D341Med (cell line): Measurements from ENCODE around the gene GPR42.

Source experiments
- DNase-seq: peaks from one replicate; pipeline ENCODE4 v3.0.0; 2012; ENCODE audit warnings: low spot score

Gene GPR42, protein sequence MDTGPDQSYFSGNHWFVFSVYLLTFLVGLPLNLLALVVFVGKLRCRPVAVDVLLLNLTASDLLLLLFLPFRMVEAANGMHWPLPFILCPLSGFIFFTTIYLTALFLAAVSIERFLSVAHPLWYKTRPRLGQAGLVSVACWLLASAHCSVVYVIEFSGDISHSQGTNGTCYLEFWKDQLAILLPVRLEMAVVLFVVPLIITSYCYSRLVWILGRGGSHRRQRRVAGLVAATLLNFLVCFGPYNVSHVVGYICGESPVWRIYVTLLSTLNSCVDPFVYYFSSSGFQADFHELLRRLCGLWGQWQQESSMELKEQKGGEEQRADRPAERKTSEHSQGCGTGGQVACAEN

DNA sequence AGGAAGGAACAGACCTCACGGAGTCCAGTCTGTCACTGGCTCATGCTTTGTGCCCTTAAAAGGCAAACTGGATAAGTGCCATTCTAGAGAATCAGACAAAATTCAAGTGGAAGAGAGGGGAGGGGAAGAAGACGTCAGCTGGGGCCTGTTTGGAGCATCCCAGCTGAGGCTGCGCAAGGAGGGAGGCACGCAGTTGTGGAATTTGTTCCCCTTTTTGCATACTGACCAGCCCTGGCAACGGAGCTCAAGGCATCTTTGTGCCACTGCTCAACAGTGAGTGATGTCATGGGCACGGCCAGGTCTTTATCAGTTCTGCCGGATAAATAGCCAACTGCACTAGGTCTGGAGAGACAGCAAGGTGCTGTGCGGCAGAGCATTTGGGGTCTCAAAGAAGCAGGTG lies at the start of gene GPR42:
TSS of gene GPR42 (plus strand) at position 347 of the 400 bp plus-strand sequence. CDS start 292 bp downstream, outside the sequence.
- DNase-seq, result no peak

DNA sequence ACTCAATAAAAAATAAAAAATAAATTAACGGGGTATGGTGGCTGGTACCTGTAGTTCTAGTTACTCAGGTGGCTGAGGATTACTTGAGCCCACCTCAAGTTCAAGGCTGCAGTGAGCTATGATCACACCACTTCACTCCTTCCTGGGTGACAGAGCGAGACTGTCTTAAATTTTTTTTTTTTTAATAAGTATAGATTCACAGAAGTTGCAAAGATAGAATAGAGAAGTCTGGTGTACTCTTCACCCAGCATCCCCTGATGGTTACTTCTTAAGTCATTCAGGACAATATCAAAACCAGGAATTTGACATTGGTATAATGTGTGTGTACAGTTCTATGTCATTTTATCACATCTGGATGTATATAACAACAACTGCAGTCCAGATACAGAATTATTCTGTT lies 49.6 kb upstream of the GPR42 start:
- DNase-seq, result no peak

DNA sequence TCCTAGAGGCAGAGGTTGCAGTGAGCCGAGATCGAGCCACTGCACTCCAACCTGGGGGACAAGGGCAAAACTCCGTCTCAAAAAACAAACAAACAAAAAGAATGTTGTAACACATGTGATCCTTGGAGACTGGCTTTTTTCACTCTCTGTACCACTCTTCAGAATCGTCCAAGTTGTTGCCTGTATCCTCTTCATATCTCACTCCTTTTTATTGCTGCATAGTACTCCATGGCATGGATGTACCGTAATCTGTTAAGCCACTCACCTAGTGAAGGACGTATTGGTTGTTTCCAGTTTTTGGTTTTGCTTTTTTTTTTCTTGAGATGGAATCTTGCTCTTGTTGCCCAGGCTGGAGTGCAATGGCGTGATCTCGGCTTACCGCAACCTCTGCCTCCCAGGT lies 48.9 kb upstream of the GPR42 start:
- DNase-seq, result no peak

DNA sequence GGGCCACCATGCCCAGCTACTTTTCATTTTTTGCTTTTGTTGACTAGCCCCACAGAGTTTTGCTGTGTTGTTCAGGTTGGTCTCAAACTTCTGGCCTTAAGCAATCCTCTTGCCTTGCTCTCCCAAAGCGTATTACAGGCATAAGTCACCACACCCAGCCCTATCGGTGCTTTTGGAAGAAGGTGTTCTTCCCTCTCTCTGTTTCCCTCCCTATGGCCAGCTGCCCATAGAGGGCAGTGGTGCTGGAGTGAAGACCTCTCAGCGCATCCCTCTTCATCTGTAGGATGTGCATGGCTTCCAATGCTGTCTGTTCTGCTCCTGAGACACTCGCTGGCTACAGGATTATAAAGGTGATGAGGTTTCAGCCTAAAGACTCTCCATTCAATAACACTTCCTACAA lies 43.2 kb upstream of the GPR42 start:
- no peak for DNase-seq

DNA sequence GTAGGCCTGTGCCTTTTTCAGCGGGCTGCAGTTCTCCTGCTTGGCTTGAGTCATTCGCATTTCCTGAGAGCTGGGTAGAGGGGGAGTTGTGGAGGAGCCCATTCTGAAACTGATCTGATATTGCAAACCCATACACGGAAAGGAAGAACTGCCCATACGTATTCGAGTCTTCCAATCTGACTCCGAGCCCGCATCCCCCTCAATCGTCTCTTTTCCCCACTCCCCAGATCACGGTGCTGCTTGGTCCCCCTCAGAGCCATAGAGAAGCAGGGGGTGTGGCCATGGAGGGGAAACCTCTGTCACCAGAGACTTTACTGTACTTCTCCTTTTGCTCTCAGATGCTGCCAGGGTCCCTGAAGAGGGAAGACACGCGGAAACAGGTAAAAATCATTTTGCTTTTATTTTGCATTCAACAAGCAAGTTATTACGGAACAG lies 42.0 kb upstream of the GPR42 start, which contains the start of gene CD22:
TSS of gene CD22 (plus strand) at position 337 of the 435 bp plus-strand sequence. CDS start 2,854 bp downstream, outside the sequence.
- no peak for DNase-seq

DNA sequence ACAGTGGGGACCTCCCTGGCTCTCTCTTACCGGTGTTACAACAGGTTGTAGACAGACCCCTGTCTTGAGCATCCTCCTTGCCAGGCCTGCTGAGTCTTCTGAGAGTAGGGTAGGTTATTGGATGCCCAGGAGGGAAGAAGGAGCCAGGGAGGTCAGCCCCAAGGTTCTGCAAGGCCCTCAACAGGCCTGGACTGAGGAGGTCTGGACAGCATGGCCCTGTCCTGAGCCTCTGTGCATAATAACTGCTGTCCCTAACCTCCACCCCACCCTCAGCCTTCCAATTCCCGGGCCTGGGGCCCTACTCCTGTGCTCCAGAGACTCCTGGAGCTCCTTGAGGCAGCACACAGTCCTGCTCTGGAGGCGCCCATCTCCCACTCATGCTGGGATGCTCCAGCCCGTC lies 41.5 kb upstream of the GPR42 start:
- DNase-seq, result no peak

DNA sequence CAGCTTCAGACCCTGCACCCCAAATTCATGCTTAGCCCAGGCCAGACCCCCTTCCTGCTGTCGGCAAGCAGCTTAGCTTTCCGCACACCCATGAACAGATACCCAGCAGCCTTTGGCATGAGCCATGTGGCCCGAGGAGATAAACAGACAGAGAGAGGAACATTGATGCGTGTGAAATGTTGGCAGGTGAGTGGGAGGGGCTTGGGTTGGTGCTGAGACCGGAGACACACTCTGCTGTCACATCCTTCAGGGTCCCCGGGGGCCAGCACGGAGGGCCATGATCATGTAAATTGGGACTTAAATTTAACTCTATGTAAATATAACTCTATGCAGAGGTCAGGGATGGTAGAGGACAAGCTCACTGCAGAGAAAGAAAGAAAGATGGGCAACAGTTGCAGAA lies 40.4 kb upstream of the GPR42 start:
- DNase-seq, result no peak

DNA sequence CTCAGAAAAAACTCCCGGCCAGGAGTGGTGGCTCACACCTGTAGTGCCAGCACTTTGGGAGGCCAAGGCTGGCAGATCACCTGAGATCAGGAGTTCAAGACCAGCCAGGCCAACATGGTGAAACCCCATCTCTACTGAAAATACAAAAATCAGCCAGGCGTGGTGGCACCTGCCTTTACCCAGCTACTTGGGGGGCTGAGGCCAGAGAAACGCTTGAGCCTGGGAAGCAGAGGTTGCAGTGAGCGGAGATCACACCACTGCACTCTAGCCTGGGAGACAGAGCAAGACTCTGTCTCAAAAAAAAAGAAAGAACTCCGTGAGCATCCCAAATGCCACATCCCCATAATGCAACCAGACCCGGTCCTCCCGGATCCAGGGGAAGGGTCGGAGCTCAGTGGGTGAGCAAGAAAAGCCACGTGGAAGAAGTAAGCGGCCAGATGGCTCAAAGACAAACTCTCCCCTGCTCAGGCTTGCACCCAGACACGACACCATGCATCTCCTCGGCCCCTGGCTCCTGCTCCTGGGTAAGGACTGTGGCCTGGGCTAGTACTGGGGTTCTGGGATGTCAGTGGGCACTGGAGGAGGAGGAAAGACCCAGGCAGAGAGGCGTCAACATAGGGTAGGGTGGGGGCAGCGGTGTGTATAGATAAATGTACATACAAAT lies 39.2 kb upstream of the GPR42 start:
- DNase-seq, result no peak

DNA sequence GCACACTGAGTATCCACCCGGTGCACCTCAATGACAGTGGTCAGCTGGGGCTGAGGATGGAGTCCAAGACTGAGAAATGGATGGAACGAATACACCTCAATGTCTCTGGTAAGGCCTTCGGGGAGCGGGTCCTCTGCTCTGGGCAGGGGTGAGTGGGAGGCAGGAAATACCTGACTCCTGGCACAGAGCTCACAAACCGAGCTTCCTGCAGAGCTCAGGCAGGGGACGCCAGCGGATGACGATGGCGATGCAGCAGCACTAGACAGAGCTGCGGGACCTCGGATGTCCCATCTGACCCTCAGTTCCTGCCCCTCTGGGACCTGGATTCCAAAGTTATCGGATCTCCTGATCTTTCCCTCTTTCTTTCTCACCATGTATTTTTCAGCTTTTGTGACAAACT lies 38.1 kb upstream of the GPR42 start:
- no peak for DNase-seq

DNA sequence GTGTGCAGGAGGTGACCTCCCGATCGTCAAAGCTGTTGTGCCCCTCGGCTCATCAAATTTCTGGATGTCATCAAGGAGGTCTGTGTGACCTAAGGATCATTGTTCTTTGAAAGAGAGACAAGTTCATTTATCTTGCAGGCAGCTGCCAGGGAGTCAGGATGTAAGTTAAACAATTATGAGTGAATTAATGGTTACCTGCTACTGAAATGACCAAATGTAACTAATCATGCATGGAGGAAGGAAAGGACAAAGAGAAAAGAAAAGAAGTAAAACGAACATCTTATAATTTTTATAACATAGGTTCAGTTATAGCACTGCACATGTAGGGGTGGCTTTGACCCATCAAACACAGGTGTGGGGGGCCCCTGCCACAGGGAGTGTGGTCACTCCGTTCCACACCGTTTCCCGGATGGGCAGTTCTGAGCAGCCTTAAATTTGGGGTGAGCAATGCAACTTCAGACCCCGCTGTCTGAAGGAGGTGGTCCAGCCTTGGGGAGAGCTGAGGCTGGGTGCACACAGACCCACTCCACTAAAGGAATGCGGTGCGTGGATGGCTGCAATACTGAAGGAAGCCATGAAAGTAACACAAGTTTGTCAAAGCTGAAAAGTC lies 36.6 kb upstream of the GPR42 start:
- DNase-seq, result no peak

DNA sequence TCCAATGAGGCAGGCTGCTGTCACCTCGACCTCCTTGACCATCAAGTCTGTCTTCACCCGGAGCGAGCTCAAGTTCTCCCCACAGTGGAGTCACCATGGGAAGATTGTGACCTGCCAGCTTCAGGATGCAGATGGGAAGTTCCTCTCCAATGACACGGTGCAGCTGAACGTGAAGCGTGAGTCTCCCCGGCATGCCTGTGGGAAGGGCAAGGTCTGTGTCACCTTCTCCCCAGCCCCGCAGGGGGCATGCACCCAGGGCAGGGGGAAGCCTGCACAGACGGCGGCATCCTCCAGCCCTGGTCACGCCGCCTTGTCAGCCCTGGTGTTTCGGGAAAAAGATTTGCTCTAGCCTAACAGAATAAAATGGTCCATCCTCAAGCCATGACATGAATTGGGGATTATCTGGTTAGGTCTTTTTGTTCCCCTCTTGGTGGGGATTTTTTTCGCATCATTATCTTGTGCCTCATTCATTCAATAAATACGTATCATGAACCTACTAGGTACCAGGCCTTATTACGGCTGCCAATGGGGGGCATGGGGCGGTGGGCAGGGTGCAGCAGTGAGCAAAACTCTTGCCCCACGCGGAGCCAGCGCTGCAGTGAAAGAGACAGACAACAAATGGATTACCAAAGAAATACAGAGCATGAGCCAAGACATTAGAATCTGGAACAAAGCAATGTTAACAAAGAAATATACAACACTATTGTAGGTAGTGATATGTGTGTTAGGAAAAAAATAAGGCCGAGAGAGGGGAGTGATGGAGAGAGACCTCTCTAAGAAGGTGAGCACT lies 34.5 kb upstream of the GPR42 start:
- DNase-seq, result no peak

DNA sequence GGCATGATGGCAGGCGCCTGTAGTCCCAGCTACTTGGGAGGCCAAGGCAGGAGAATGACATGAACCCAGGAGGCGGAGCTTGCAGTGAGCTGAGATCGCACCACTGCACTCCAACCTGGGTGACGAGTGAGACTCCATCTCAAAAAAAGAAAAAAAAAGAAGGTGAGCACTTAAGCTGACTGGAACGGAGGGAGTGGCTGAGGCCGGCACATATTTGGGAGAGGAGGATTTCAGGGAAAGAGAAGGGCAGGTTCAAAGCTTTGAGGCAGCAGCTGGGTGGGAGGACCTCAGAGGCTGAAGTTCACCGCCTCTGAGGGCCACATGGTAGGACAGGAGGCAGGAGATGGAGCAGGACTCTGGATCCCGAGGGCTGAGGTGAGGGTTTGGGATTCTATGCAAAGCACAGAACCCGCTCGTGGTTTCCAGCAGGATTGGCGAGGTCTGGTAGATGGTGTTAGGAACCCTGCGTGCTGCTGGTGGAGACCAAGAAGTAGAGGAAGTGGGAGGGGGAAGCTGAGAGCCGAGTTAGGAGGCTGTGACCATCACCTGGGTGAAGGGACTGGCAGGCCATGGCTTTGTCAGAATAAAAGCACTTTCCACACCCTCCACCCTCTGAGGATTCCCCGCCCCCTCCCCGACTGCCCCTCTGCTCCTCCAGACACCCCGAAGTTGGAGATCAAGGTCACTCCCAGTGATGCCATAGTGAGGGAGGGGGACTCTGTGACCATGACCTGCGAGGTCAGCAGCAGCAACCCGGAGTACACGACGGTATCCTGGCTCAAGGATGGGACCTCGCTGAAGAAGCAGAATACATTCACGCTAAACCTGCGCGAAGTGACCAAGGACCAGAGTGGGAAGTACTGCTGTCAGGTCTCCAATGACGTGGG lies 33.5 kb upstream of the GPR42 start:
- DNase-seq, result no peak

DNA sequence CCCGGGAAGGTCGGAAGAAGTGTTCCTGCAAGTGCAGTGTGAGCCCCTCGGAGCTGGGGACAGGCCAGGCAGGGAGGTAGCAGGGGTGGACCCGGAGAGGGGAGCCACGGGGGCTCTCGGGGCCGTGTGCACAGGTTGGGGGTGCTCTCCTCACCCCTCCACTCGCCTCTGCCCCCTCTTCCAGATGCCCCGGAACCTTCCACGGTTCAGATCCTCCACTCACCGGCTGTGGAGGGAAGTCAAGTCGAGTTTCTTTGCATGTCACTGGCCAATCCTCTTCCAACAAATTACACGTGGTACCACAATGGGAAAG lies 32.9 kb upstream of the GPR42 start:
- DNase-seq, result no peak

DNA sequence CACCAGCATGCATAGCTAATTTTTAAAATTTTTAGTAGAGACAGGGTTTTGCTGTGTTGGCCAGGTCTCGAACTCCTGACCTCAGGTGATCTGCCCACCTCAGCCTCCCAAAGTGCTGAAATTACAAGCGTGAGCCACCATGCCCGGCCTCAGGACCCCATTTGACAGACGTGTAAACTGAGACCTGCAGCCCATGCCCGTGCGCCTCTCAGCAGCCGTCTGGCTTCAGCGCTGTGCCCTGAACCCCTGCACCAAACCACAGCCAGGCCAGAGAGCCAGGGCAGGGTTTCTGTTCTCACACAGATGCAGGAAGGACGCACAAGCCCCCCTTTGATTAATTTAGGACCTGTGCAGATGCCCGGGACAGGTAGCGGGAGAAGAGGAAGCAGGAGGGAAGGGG lies 30.4 kb upstream of the GPR42 start:
- DNase-seq, result no peak

DNA sequence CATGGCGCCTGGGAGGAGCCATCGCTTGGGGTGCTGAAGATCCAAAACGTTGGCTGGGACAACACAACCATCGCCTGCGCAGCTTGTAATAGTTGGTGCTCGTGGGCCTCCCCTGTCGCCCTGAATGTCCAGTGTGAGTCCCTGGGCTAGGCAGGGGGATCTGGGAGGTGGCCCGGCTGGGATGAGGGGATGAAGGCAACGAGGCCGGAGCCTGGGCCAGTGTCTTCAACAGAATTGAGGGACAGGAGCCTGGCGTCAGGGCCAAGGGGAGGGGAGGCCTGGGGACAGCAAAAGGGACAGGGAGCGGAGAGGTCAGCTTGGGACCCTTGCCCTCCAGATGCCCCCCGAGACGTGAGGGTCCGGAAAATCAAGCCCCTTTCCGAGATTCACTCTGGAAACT lies 29.9 kb upstream of the GPR42 start:
- no peak for DNase-seq

DNA sequence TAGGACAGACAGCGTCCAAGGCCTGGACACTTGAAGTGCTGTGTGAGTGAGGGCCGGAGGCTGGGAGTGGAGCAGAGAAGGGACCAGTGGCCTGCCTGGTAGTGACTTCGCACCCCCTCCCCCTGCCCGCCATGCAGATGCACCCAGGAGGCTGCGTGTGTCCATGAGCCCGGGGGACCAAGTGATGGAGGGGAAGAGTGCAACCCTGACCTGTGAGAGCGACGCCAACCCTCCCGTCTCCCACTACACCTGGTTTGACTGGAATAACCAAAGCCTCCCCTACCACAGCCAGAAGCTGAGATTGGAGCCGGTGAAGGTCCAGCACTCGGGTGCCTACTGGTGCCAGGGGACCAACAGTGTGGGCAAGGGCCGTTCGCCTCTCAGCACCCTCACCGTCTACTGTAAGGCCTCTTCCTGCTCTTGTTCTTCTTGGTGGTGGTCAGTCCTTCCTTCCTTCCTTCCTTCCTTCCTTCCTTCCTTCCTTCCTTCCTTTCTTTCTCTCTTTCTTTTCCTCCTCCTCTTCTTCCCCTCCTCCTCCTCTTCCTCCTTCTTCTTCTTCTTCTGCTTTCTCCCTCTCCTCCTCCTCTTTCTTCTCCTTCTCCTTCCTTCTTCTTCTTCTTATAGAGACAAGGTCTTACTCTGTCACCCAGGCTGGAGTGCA lies 29.2 kb upstream of the GPR42 start:
- DNase-seq, result no peak

DNA sequence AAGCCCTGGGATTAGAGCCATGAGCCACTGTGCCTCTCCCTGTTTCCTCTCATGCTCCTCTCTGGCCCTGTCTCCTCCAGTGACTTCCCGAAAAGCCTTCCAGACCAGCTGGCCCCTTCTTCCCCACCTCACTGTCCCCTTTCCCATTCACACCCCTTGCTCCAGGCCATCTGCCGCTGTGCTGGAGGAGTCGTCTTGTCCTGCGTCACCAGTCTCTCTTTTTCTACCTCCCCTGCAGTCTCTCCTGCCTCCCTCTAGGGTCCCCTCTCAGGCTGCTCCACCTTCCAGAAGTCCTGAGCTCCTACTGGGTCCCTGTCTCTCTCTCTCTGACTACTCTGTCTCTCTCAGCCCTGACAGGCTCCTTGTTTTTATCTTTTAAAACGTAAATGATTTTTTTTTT lies 28.4 kb upstream of the GPR42 start:
- no peak for DNase-seq

DNA sequence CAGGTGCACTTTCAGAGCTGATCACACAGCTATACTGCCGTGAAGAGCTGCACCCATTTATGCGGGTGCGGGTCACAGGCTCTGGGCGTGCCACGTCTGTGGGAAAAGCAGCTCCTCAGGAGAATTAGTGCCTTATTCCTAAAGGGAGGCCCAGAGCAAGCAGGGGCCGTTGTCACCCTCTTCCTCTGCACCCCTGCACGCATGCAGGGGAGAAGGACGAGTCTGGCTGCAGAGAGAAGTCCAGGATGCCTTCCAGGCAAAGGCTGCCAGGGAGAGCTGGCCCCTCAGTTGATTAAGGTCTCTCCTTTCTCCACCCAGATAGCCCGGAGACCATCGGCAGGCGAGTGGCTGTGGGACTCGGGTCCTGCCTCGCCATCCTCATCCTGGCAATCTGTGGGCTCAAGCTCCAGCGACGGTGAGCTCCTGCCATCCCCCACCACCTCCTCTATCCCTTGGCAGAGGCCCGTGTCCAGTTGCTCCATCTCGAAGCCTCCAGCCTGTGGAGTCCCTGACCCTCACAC lies 26.3 kb upstream of the GPR42 start:
- no peak for DNase-seq

DNA sequence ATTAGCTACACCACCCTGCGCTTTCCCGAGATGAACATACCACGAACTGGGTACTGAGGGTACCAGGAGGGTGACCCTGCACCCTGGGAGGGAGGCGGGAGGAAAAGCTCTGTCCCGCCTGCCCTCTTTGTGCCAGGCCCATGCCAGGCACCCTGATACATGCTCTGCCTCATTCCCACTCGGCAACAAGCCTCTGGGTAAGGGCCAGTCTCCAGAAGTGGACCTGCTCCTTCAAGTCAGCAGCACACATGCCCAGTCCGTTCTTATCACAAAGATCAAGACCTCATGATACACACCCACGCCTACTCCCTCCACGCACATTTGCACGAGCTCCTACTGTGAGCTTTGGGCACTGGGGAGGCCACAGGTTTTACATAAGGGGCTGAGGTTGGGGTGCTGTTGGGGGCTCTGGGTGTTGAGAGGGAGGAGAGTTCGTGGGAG lies 25.2 kb upstream of the GPR42 start:
- no peak for DNase-seq

DNA sequence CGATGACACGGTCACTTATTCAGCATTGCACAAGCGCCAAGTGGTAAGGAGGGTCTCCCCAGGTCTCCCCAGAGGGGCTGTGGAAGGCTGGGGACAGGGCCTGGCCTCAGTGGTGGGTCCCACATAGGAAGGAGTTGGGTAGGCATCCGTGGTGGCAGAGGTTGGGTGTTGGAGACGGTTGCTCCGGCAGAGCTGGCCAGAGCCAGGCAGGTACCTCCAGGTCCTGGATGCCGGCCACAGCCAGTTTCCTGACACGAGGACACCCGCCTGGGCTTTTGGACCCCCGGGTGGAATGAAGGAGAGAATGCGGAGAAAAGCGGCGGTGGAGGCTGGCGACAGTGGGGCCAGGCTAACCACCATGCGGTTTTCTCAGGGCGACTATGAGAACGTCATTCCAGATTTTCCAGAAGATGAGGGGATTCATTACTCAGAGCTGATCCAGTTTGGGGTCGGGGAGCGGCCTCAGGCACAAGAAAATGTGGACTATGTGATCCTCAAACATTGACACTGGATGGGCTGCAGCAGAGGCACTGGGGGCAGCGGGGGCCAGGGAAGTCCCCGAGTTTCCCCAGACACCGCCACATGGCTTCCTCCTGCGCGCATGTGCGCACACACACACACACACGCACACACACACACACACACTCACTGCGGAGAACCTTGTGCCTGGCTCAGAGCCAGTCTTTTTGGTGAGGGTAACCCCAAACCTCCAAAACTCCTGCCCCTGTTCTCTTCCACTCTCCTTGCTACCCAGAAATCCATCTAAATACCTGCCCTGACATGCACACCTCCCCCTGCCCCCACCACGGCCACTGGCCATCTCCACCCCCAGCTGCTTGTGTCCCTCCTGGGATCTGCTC lies 24.4 kb upstream of the GPR42 start:
- DNase-seq, result no peak
